ENCODE data around the gene RGS3. TPM values are rescaled to one million over a fixed set of nuclear protein-coding genes. Genes with fewer than 3 reads are reported as not detected.

Gene RGS3
- total RNA-seq, 4 donors from 2014 or later, result 16.2 to 75.6 (median 54.9) TPM

DNA sequence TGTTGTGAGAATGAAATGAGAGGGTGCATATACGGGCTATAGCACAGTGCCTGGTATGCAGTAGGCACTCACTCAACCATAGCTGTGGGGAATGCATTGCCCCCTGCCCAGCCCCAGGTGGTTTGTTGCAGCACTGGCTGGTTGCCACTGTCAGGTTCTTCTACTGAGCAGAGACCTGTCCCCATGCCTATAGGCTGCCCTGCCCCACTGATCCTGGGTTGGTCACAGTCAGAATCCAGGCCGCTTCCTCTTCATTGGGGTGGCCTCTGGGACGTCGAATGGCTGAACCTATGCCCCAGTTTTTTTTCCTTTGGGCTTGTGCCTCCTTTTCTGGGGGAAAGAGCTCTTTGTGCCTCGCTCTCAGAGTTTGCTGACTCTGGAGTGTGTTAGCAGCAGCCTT, 74.6 kb downstream of the RGS3 start:
- Histone ChIP-seq H3K27ac (no peak overlapping the region), H3K9me3 (no peaks in the 10 kb centered on the region), H3K4me3 (no peak overlapping the region), H3K27me3 (no peaks in the 10 kb centered on the region), H3K36me3 (no peaks in the 10 kb centered on the region), H3K4me1 (no peaks in the 10 kb centered on the region)
- TF ChIP-seq, protein P1, sequence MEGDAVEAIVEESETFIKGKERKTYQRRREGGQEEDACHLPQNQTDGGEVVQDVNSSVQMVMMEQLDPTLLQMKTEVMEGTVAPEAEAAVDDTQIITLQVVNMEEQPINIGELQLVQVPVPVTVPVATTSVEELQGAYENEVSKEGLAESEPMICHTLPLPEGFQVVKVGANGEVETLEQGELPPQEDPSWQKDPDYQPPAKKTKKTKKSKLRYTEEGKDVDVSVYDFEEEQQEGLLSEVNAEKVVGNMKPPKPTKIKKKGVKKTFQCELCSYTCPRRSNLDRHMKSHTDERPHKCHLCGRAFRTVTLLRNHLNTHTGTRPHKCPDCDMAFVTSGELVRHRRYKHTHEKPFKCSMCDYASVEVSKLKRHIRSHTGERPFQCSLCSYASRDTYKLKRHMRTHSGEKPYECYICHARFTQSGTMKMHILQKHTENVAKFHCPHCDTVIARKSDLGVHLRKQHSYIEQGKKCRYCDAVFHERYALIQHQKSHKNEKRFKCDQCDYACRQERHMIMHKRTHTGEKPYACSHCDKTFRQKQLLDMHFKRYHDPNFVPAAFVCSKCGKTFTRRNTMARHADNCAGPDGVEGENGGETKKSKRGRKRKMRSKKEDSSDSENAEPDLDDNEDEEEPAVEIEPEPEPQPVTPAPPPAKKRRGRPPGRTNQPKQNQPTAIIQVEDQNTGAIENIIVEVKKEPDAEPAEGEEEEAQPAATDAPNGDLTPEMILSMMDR (IDR thresholded peaks at IDR 0.05), result no peak
- no peak for TF ChIP-seq POLR2A (IDR thresholded peaks at IDR 0.05)
- intact Hi-C loops (cut with DNase I; ENCODE audit: low total_unique reads), result no loop called here
- DNase-seq, result no peak

GRCh38 chr9:113538701-113539430, 75.3 kb downstream of the RGS3 start:
- no peaks in the 10 kb centered on the region for H3K9me3 ChIP-seq
- no peak for DNase-seq
- no peak overlapping the region for H3K4me3 ChIP-seq
- no peaks in the 10 kb centered on the region for H3K4me1 ChIP-seq
- intact Hi-C loops (cut with DNase I; ENCODE audit: low total_unique reads), result no loop called here
- no peaks in the 10 kb centered on the region for H3K27me3 ChIP-seq
- H3K36me3 ChIP-seq, result no peaks in the 10 kb centered on the region
- H3K27ac ChIP-seq, result no peak overlapping the region
- TF ChIP-seq, protein P1 (IDR thresholded peaks at IDR 0.05), result no peak
- TF ChIP-seq POLR2A (IDR thresholded peaks at IDR 0.05), result no peak

GRCh38 chr9:113540466-113540865, 76.9 kb downstream of the RGS3 start:
- DNase-seq, result no peak
- no peaks in the 10 kb centered on the region for H3K4me1 ChIP-seq
- TF ChIP-seq, protein P1 (IDR thresholded peaks at IDR 0.05), result no peak
- no peak for TF ChIP-seq POLR2A (IDR thresholded peaks at IDR 0.05)

DNA sequence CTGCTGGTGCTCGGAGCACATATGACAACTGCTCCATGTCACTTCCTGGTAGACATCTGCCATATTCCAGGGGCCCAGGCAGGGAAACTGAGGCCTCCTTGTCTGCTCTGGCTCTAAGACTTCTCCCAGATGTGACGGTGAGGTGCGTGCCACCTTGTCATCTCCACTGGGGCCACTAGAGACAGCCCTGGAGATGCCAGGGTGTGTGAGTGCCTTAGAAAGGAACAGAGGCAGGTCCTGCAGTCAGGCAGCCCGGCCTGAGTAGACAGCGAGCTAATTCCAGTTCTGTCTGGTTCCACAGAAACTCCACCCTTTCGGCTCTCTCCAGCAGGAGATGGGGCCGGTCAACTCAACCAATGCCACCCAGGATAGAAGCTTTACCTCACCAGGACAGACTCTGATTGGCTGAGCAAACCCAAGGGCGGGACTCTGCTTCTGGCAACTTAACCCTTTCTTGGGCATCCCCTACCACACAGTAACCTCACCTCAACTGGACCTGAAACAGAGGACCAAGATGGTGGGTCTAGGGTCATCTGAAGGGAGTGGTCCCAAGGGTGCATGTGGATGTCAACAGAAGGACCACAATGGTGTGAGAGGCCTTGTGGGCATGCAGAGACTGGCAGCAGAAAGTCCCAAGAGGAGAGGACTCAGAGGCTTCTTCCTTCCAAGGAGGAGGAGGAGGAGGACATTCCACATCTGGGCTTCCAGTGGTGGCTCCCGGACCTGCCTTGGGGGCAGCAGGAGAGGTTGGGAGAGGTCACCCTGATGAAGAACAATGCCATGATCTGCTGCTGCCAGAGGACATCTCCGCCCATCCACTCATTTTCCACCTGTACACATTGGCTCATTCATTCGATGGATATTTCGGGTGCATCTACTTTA, 77.7 kb downstream of the RGS3 start:
- H3K4me1 ChIP-seq, result no peaks in the 10 kb centered on the region
- no peak for DNase-seq
- no peaks in the 10 kb centered on the region for H3K27me3 ChIP-seq
- no peak overlapping the region for H3K27ac ChIP-seq
- no peaks in the 10 kb centered on the region for H3K9me3 ChIP-seq
- TF ChIP-seq, protein P1 (IDR thresholded peaks at IDR 0.05), result no peak
- no peak for TF ChIP-seq POLR2A (IDR thresholded peaks at IDR 0.05)
- H3K36me3 ChIP-seq, result no peaks in the 10 kb centered on the region
- intact Hi-C loops (cut with DNase I; ENCODE audit: low total_unique reads), result no loop called here
- no peak overlapping the region for H3K4me3 ChIP-seq

More at GRCh38 chr9:113540466-113540865, 76.9 kb downstream of the RGS3 start:
- no peak overlapping the region for H3K4me3 ChIP-seq
- intact Hi-C loops (cut with DNase I; ENCODE audit: low total_unique reads), result no loop called here
- H3K36me3 ChIP-seq, result no peaks in the 10 kb centered on the region
- H3K27me3 ChIP-seq, result no peaks in the 10 kb centered on the region
- H3K27ac ChIP-seq, result no peak overlapping the region
- no peaks in the 10 kb centered on the region for H3K9me3 ChIP-seq

DNA sequence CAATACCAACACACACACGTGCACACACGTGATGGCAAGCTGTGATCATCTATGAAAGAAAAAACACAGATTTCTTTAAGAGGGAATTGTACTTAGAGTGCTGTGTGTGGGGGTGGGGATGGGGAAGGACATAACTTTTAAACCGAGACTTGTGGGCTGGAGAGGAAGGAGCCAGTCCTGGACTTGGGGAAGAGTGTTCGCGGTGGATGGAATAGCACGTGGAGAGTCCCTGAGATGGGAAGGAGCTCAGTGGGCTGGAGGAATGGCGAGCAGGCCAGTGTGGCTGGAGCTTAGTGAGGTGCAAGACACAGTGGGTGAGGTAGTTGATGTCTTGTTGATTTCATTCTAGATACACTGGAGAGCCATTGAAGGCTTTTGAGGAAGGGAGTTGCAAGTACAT, 78.5 kb downstream of the RGS3 start:
- Histone ChIP-seq H3K27me3 (no peaks in the 10 kb centered on the region), H3K4me1 (no peaks in the 10 kb centered on the region), H3K4me3 (no peak overlapping the region), H3K36me3 (no peaks in the 10 kb centered on the region), H3K27ac (no peak overlapping the region), H3K9me3 (no peaks in the 10 kb centered on the region)
- intact Hi-C loops (cut with DNase I; ENCODE audit: low total_unique reads), result no loop called here
- no peak for TF ChIP-seq POLR2A (IDR thresholded peaks at IDR 0.05)
- TF ChIP-seq, protein P1 (IDR thresholded peaks at IDR 0.05), result no peak
- no peak for DNase-seq
